Esophagus muscularis mucosa (tissue), 4 donors: ENCODE data around the gene TAGAP.

ENCODE experiments used
- CTCF ChIP-seq, 3 experiments: fragments of 200-600 bp in 2 of 3; fragments of 450-650 bp in 1 of 3; sonication (generic) in 2 of 3; IDR thresholded peaks; one replicate each; pipeline ENCODE4 v1.5.1; 2017 to 2019; ENCODE audit warnings: antibody characterized with exemption in 3 of 3, mild to moderate bottlenecking in 2 of 3, moderate library complexity in 1 of 3
- EP300 ChIP-seq: sonication (generic); formaldehyde crosslinking; IDR thresholded peaks from one replicate; pipeline ENCODE4 v1.6.1; 2017; ENCODE audit warnings: antibody characterized with exemption
- POLR2A ChIP-seq: fragments of 450-650 bp; IDR thresholded peaks from one replicate; pipeline ENCODE4 v1.6.1; 2017; ENCODE audit warnings: antibody characterized with exemption, moderate library complexity, mild to moderate bottlenecking, low read depth
- POLR2AphosphoS5 ChIP-seq, 2 donors: sonication (generic); formaldehyde crosslinking; IDR thresholded peaks; one replicate each; pipeline ENCODE4 v1.6.1; 2017; ENCODE audit warnings: antibody characterized with exemption in 2 of 2

- TF ChIP-seq CTCF (IDR thresholded peaks at IDR 0.05) (no peak), POLR2AphosphoS5 (IDR thresholded peaks at IDR 0.05) (no peak), POLR2A (no peak), EP300 (no peak)
Measured at GRCh38 chr6:159079367-159079766, 34.6 kb upstream of the TAGAP start.
